Measurements from ENCODE around the gene ENDOV. TPM values are rescaled to one million over a fixed set of nuclear protein-coding genes. Genes with fewer than 3 reads are reported as not detected.

ENDOV gene
- total RNA-seq, 1 donor from 2014 or later, result 16.9 TPM

Other genes starting within 250 kb of the ENDOV start
- gene CARD14, start 245.1 kb upstream of the ENDOV start, total RNA-seq, result not detected in 2 replicates
- 20.1 and 22.2 TPM in 2 replicates for gene SGSH, start 194.8 kb upstream of the ENDOV start, total RNA-seq
- gene SLC26A11, start 194.7 kb upstream of the ENDOV start, total RNA-seq, result 5.5 and 5.9 TPM in 2 replicates
- 282 and 290 TPM in 2 replicates for gene RNF213, start 154.3 kb upstream of the ENDOV start, total RNA-seq
- gene NPTX1, start 61.4 kb downstream of the ENDOV start, total RNA-seq, result 23.4 and 24.2 TPM in 2 replicates
- 63.5 and 66.7 TPM in 2 replicates for gene RPTOR, start 129.7 kb downstream of the ENDOV start, total RNA-seq

All from activated T-helper 1 cell treated with anti-CD3 and anti-CD28 coated beads, Interleukin-12 subunit alpha, Interleukin-12 subunit beta, Interleukin-2, Interleukin-4 antibody, amounts not matched to agents 30 ng/mL and 10 ng/mL and 1 ng/mL, durations not matched to agents 14 hours and 24 hours and 36 hours (primary cell).